ENCODE results near the gene GRAP2.

GRAP2 gene

DNA sequence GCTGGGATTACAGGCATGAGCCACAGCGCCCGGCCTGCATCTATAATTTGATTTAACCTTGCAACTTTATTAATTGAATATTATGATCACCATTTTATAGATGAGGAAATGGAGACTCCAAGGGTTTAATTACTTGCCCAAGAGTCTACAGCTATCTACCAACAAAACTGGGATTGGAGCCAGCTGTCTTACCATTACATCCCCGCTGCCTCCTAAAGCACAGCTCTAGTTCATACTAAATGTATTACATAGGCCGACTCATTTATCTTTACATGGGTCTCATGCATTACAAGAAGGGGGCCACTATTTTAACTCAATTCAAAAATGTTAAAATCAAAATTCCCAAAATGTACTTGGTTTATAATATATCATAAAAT, 45.2 kb downstream of the GRAP2 start:
- TF ChIP-seq TAF1 (IDR thresholded peaks at IDR 0.05; ENCODE audit: borderline replicate concordance, insufficient read depth, low read length) (no peak), FOXP2 (optimal IDR thresholded peaks at IDR 0.05; ENCODE audit: borderline replicate concordance, extremely low read depth, extremely low read length, insufficient read depth) (no peak), SIN3A (IDR thresholded peaks at IDR 0.05; ENCODE audit: borderline replicate concordance, insufficient read depth, low read length) (no peak), POLR2AphosphoS5 (IDR thresholded peaks at IDR 0.05; ENCODE audit: low read depth, low read length) (no peak)
- TF ChIP-seq, protein P1, sequence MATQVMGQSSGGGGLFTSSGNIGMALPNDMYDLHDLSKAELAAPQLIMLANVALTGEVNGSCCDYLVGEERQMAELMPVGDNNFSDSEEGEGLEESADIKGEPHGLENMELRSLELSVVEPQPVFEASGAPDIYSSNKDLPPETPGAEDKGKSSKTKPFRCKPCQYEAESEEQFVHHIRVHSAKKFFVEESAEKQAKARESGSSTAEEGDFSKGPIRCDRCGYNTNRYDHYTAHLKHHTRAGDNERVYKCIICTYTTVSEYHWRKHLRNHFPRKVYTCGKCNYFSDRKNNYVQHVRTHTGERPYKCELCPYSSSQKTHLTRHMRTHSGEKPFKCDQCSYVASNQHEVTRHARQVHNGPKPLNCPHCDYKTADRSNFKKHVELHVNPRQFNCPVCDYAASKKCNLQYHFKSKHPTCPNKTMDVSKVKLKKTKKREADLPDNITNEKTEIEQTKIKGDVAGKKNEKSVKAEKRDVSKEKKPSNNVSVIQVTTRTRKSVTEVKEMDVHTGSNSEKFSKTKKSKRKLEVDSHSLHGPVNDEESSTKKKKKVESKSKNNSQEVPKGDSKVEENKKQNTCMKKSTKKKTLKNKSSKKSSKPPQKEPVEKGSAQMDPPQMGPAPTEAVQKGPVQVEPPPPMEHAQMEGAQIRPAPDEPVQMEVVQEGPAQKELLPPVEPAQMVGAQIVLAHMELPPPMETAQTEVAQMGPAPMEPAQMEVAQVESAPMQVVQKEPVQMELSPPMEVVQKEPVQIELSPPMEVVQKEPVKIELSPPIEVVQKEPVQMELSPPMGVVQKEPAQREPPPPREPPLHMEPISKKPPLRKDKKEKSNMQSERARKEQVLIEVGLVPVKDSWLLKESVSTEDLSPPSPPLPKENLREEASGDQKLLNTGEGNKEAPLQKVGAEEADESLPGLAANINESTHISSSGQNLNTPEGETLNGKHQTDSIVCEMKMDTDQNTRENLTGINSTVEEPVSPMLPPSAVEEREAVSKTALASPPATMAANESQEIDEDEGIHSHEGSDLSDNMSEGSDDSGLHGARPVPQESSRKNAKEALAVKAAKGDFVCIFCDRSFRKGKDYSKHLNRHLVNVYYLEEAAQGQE (IDR thresholded peaks at IDR 0.05; ENCODE audit: insufficient read depth in 1 of 2, low read depth in 2 of 2, low read length in 2 of 2): no peak

DNA sequence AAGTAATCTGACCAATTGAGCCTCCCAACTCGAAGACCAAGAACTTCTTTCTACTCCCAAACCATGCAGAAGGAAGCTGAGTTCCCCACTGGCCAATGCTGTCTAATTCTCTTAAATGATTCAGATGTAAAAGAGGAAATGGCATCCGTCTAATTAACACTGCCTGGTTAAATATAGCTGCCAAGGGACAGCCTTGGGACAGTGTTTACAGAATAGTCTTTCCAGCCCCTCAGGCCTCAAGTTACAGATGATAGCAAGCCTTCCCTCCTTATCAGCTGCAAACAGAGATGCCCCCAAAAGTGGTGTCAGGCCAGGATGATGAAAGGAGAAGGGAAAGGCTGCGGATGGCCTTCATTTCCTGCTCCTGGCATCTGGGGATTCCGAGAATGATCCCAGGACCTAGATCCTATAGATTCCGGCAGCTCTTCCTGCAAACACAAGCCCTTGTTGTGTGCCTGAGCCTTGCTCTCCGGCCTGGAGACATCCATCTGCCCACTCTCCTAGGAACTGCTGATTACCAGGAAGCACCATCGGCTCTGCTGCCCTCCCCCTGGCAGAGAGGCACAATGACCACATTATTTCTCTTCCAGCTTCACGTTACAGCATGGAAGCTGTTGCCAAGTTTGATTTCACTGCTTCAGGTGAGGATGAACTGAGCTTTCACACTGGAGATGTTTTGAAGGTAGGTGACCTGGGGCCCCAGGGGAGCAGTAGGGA, 45.8 kb downstream of the GRAP2 start:
- TF ChIP-seq, protein P1 (IDR thresholded peaks at IDR 0.05; ENCODE audit: insufficient read depth in 1 of 2, low read depth in 2 of 2, low read length in 2 of 2): 0 out of 4 replicates have a peak, but pooled peaks of 1 of the 2 experiments have one; percentile 9
- TF ChIP-seq POLR2AphosphoS5 (IDR thresholded peaks at IDR 0.05; ENCODE audit: low read depth, low read length): no peak

DNA sequence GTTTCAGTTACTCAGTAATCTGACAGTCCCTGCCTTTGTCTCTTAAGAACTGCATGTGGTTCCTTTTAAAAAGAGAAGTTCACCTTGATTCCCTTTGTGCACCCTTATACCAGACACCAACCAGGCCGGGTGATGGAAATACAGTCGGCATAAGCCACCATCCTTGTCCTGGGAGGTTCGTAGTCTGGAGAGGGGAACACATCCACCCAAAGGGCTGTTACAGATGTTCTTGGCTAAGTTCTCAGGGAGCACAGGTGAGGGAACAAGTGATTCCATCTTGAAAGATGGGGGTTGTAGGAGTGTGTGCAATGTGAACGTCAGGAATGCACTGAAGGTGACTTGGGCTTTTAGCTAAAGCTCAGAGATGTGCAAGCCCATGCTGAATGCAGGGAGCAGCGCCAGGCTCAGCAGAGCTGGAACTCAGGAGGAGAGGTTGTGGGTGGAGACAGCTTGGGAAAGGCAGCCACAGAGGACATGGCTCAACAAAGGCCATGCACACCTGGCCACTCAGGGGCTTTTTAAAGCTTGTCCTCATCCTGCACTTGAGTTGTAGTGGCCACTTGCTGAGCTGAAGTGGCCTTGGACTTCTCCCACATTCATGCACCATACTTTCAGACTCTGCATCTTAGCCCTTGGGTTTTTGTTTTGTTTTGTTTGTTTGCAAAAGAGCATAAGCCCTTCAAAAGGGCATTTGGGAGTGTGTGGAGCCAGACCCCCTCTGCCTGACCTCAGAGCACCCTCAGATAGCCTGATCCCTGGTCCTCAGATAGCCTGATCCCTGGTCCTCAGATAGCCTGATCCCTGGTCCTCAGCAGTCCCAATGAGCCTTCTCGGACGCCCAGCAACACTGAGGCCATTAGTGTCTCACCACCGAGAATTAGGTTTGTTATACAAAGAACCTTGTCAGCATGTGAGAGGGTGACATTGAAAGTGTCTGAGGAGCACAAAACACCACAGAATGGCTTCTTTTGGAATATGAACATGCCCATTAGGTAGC, 46.6 kb downstream of the GRAP2 start:
- TF ChIP-seq, protein P1 (IDR thresholded peaks at IDR 0.05; ENCODE audit: insufficient read depth in 1 of 2, low read depth in 2 of 2, low read length in 2 of 2): no peak
- TF ChIP-seq FOXP2 (optimal IDR thresholded peaks at IDR 0.05; ENCODE audit: borderline replicate concordance, extremely low read depth, extremely low read length, insufficient read depth) (no peak), TAF1 (IDR thresholded peaks at IDR 0.05; ENCODE audit: borderline replicate concordance, insufficient read depth, low read length) (no peak), SIN3A (IDR thresholded peaks at IDR 0.05; ENCODE audit: borderline replicate concordance, insufficient read depth, low read length) (no peak), POLR2AphosphoS5 (IDR thresholded peaks at IDR 0.05; ENCODE audit: low read depth, low read length) (no peak)

DNA sequence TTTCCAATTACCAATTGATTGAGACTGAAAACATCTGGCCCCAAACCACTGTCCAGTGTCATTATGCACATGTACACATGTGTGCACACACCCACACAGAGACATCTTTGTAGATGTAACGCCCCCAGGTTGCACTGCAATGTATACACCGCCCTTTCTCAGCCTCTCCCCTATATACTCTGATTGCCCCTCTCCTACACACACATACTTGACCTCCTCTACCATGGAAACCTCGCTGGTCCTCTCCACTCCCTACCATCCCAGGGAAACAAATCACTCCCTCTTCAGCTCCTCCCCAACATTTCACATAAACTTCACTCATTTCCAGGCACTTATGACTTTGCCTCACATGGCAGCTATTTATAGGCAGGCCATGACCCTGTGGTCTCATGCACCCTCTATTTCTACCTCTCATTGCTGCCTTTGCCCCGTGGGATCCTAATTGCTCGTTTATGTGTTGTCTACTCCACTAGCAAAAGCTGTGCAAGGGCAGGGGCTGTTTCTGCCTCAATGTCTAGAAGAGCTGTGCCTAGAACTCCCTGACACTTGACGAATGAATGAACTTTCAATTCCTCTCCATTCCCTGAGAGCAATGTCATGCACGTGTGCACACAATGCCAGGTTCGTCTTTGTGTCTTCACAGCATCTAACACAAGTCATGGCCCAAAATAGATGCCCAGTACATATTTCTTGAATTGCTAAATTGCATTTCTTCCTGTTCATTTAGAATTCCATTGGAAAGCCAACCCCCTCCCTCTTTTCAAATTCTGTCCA, 49.3 kb downstream of the GRAP2 start:
- TF ChIP-seq POLR2AphosphoS5 (IDR thresholded peaks at IDR 0.05; ENCODE audit: low read depth, low read length) (no peak), TAF1 (IDR thresholded peaks at IDR 0.05; ENCODE audit: borderline replicate concordance, insufficient read depth, low read length) (no peak), FOXP2 (optimal IDR thresholded peaks at IDR 0.05; ENCODE audit: borderline replicate concordance, extremely low read depth, extremely low read length, insufficient read depth) (no peak), SIN3A (IDR thresholded peaks at IDR 0.05; ENCODE audit: borderline replicate concordance, insufficient read depth, low read length) (no peak)
- TF ChIP-seq, protein P1 (IDR thresholded peaks at IDR 0.05; ENCODE audit: insufficient read depth in 1 of 2, low read depth in 2 of 2, low read length in 2 of 2): no peak
